CD14-positive monocyte (primary cell): ENCODE results near the gene NIN. TPM values are rescaled to one million over a fixed set of nuclear protein-coding genes. Genes with fewer than 3 reads are reported as not detected.

Experiments
- DNase-seq, 3 donors: peaks; one replicate each; pipeline ENCODE4 v3.0.0-alpha.2; 2011 to 2022
- H2AFZ ChIP-seq: 2 replicates; pipeline ENCODE4 v1.6.0; 2012; ENCODE audit warnings: mild to moderate bottlenecking, low read depth, low read length, inconsistent platforms; ENCODE audit not compliant: insufficient read depth, poor library complexity, severe bottlenecking
- H3K27ac ChIP-seq, 2 donors: 1 replicate in 1 of 2; 2 replicates in 1 of 2; pipeline ENCODE4 v1.5.1; 2012 to 2013; ENCODE audit warnings: low read length in 2 of 2, control low read depth in 1 of 2, inconsistent platforms in 1 of 2, low read depth in 1 of 2, mild to moderate bottlenecking in 1 of 2
- H3K27me3 ChIP-seq, 2 donors: one replicate each; pipeline versions ENCODE4 v1.6.0 to v1.6.1; 2011 to 2013; ENCODE audit warnings: low read length in 2 of 2; ENCODE audit not compliant: control insufficient read depth in 2 of 2, insufficient read depth in 2 of 2
- H3K36me3 ChIP-seq, 2 donors: replicated peaks in 1 of 2; 1 replicate in 1 of 2; 2 replicates in 1 of 2; pipeline versions ENCODE4 v1.5.1 to v1.6.1; 2012 to 2013; ENCODE audit warnings: low read length in 2 of 2, control low read depth in 1 of 2, inconsistent platforms in 1 of 2, mild to moderate bottlenecking in 1 of 2; ENCODE audit not compliant: insufficient read depth in 2 of 2, control insufficient read depth in 1 of 2
- H3K4me1 ChIP-seq, 2 donors: 1 replicate in 1 of 2; 2 replicates in 1 of 2; pipeline versions ENCODE4 v1.5.1 to v1.6.1; 2012 to 2013; ENCODE audit warnings: low read length in 2 of 2, control low read depth in 1 of 2, inconsistent platforms in 1 of 2, mild to moderate bottlenecking in 1 of 2, moderate library complexity in 1 of 2; ENCODE audit not compliant: insufficient read depth in 2 of 2, control insufficient read depth in 1 of 2
- H3K4me2 ChIP-seq: replicated peaks from 2 replicates; pipeline ENCODE3; 2012; ENCODE audit warnings: low read length, moderate library complexity, mild to moderate bottlenecking; ENCODE audit not compliant: poor library complexity, severe bottlenecking; ENCODE audit errors: extremely low read depth
- H3K4me3 ChIP-seq, 3 experiments: fragments of 200-600 bp in 1 of 3; sonication (generic) in 1 of 3; replicated peaks in 1 of 3; 1 replicate in 2 of 3; 2 replicates in 1 of 3; pipeline ENCODE4 v1.5.1; 2011 to 2013; ENCODE audit warnings: low read length in 3 of 3, mild to moderate bottlenecking in 3 of 3, control low read depth in 2 of 3, low read depth in 2 of 3, inconsistent platforms in 1 of 3, moderate library complexity in 1 of 3
- H3K79me2 ChIP-seq: 2 replicates; pipeline ENCODE4 v1.6.0; 2012; ENCODE audit warnings: mild to moderate bottlenecking, control low read depth, inconsistent platforms, low read length, moderate library complexity; ENCODE audit not compliant: insufficient read depth
- H3K9ac ChIP-seq: 2 replicates; pipeline ENCODE4 v1.6.0; 2017; ENCODE audit warnings: low read length, mild to moderate bottlenecking; ENCODE audit not compliant: insufficient read depth, poor library complexity, severe bottlenecking
- H3K9me3 ChIP-seq, 2 donors: replicated peaks in 1 of 2; 1 replicate in 1 of 2; 2 replicates in 1 of 2; pipeline versions ENCODE4 v1.5.1 to v1.6.1; 2012 to 2013; ENCODE audit warnings: low read length in 2 of 2, control low read depth in 1 of 2; ENCODE audit not compliant: control insufficient read depth in 1 of 2, insufficient read depth in 1 of 2
- H4K20me1 ChIP-seq: 2 replicates; pipeline ENCODE4 v1.6.0; 2012; ENCODE audit warnings: mild to moderate bottlenecking, low read length, control low read depth, moderate library complexity; ENCODE audit not compliant: insufficient read depth
- H3K27ac Mint-ChIP-seq, 7 donors: one replicate each; pipeline ENCODE4 v1.8.0; 2020; ENCODE audit warnings: mild to moderate bottlenecking in 7 of 7, mixed read lengths in 7 of 7, moderate library complexity in 6 of 7, inconsistent platforms in 2 of 7
- H3K27me3 Mint-ChIP-seq, 3 donors: one replicate each; pipeline ENCODE4 v1.8.0; 2021 to 2022; ENCODE audit warnings: low read depth in 3 of 3, mild to moderate bottlenecking in 3 of 3, mixed read lengths in 3 of 3, moderate library complexity in 3 of 3, inconsistent platforms in 1 of 3
- H3K36me3 Mint-ChIP-seq, 2 donors: one replicate each; pipeline ENCODE4 v1.8.0; 2020; ENCODE audit warnings: mixed read lengths in 2 of 2, inconsistent platforms in 1 of 2, mild to moderate bottlenecking in 1 of 2
- H3K4me1 Mint-ChIP-seq: one replicate; pipeline ENCODE4 v1.8.0; 2020; ENCODE audit warnings: mild to moderate bottlenecking, mixed read lengths
- H3K4me3 Mint-ChIP-seq, 2 donors: one replicate each; pipeline ENCODE4 v1.8.0; 2020; ENCODE audit warnings: mild to moderate bottlenecking in 2 of 2, mixed read lengths in 2 of 2, moderate library complexity in 1 of 2
- H3K9me3 Mint-ChIP-seq, 7 donors: one replicate each; pipeline ENCODE4 v1.8.0; 2020 to 2022; ENCODE audit warnings: mixed read lengths in 7 of 7, mild to moderate bottlenecking in 6 of 7, moderate library complexity in 6 of 7, inconsistent platforms in 2 of 7
- WGBS: methylation state at CpG from one replicate; pipeline ENCODE4 v1.1.5; 2013; ENCODE audit warnings: missing lambda C conversion rate; ENCODE audit not compliant: insufficient coverage; 5-methylcytosine and 5-hydroxymethylcytosine counted together
- intact Hi-C, 2 donors: fragments of 100-400 bp; cut with micrococcal nuclease; formaldehyde crosslinking; loops; one replicate each; pipeline versions ENCODE4 v1.15.0 to v1.15.1; 2023
- polyA plus RNA-seq, 3 donors: library from polyadenylated mRNA; depleted of rRNA in 1 of 3; unstranded in 2 of 3; stranded (reverse) in 1 of 3; fragments of 300-500 nt in 2 of 3; fragments of >200 nt in 1 of 3; fragmentation: Illumina TruSeq in 2 of 3; gene quantifications; 1 replicate in 2 of 3; 2 replicates in 1 of 3; pipeline ENCODE4 v1.2.3, GENCODE V29; 2012 to 2021
- TF ChIP-seq, protein P1 (sequence below): fragments of 200-600 bp; IDR thresholded peaks from one replicate; pipeline ENCODE4 v1.8.0; 2022; ENCODE audit warnings: antibody characterized with exemption, mild to moderate bottlenecking

Gene NIN
- polyA plus RNA-seq, 3 donors = 15.3 to 29.1 (median 26.5) TPM

DNA sequence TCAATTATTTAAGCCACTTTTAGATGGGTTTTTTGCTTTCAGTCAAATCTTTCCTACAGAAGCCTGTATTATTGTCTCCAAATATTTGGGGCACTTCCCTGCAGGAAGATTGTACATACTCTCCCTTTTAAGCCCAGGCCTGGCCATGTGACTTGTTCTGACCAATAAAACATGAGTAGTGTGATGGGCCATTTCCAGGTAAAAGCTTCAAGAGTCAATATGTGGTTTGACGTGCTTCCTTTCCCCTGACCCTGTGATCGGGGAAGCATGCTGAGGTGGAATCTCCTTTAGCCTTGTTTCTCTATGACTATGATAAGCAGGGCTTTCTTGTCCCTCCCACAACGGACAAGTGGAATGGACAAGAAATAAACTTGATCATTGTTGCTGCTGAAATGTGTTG lies 14.2 kb upstream of the NIN start:
- Histone ChIP-seq H3K9ac (no peak overlapping the region), H3K27me3 (no peaks in the 10 kb centered on the region), H3K4me3 (no peak overlapping the region), H3K4me2 (no peak overlapping the region), H3K27ac (no peak overlapping the region), H3K79me2 (no peaks in the 10 kb centered on the region), H3K36me3 (no peaks in the 10 kb centered on the region), H2AFZ (no peak overlapping the region), H3K4me1 (no peaks in the 10 kb centered on the region), H3K9me3 (no peaks in the 10 kb centered on the region), H4K20me1 (no peaks in the 10 kb centered on the region)
- Mint-ChIP-seq H3K36me3 (peaks cover 0 to 2% of the 10 kb centered on the region in 2 donors), H3K4me1 (no peaks in the 10 kb centered on the region), H3K27ac (no peak overlapping the region), H3K4me3 (no peak overlapping the region), H3K9me3 (peaks cover 0 to 3% (median 0%) of the 10 kb centered on the region in 7 donors), H3K27me3 (no peaks in the 10 kb centered on the region)
- no CpG with 5 or more reads among the region's 3 CpGs for whole genome bisulfite sequencing
- TF ChIP-seq, protein P1, sequence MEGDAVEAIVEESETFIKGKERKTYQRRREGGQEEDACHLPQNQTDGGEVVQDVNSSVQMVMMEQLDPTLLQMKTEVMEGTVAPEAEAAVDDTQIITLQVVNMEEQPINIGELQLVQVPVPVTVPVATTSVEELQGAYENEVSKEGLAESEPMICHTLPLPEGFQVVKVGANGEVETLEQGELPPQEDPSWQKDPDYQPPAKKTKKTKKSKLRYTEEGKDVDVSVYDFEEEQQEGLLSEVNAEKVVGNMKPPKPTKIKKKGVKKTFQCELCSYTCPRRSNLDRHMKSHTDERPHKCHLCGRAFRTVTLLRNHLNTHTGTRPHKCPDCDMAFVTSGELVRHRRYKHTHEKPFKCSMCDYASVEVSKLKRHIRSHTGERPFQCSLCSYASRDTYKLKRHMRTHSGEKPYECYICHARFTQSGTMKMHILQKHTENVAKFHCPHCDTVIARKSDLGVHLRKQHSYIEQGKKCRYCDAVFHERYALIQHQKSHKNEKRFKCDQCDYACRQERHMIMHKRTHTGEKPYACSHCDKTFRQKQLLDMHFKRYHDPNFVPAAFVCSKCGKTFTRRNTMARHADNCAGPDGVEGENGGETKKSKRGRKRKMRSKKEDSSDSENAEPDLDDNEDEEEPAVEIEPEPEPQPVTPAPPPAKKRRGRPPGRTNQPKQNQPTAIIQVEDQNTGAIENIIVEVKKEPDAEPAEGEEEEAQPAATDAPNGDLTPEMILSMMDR = no peak
- DNase-seq = no peak
- intact Hi-C loops = loop anchor here in 1 of 2 donors (10.0 kb wide), 1 partner anchor 50 kb away; no protein-coding TSS in a partner anchor

DNA sequence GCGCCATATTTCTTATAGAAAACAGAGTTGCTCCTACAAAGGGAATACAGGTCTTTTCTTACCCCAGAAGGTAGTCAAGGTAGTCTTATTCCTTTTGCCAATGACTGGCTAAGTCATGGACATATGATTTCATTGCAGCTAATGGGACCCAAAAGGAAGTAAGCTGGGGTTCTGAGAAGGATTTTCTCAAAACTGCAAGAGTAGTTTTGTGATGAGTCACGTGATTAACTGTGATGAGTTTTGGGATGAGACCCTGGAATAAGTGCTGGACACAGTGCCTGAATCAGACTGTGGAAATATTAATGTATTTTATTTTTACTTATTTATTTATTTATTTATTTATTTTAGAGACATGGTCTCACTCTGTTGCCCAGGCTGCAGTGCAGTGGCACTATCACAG lies 13.4 kb upstream of the NIN start:
- H3K27me3 Mint-ChIP-seq = no peaks in the 10 kb centered on the region
- intact Hi-C loops = loop anchor here in 1 of 2 donors (10.0 kb wide), 1 partner anchor 50 kb away; no protein-coding TSS in a partner anchor
- no peaks in the 10 kb centered on the region for H3K27me3 ChIP-seq
- H3K79me2 ChIP-seq = no peaks in the 10 kb centered on the region
- no peak for DNase-seq
- no peaks in the 10 kb centered on the region for H4K20me1 ChIP-seq
- peaks cover 0 to 3% (median 0%) of the 10 kb centered on the region in 7 donors for H3K9me3 Mint-ChIP-seq
- H3K36me3 Mint-ChIP-seq = peaks cover 0 to 2% of the 10 kb centered on the region in 2 donors
- H3K4me2 ChIP-seq = no peak overlapping the region
- no peak overlapping the region for H3K9ac ChIP-seq
- TF ChIP-seq, protein P1 = no peak
- no peak overlapping the region for H3K4me3 Mint-ChIP-seq
- H3K4me3 ChIP-seq = no peak overlapping the region
- no peak overlapping the region for H3K27ac ChIP-seq
- no CpG with 5 or more reads among the region's 2 CpGs for WGBS
- H2AFZ ChIP-seq = no peak overlapping the region
- H3K36me3 ChIP-seq = no peaks in the 10 kb centered on the region
- no peak overlapping the region for H3K27ac Mint-ChIP-seq
- no peaks in the 10 kb centered on the region for H3K4me1 ChIP-seq
- H3K4me1 Mint-ChIP-seq = no peaks in the 10 kb centered on the region
- no peaks in the 10 kb centered on the region for H3K9me3 ChIP-seq
